HCT116 (cell line): Measurements from ENCODE around the gene SEPTIN2.

Source experiments
- ATF3 ChIP-seq: IDR thresholded peaks from 2 replicates; pipeline ENCODE4 v1.6.1; 2012
- CTCF ChIP-seq, 3 experiments: fragments of 200-600 bp in 1 of 3; sonication (generic) in 1 of 3; IDR thresholded peaks in 2 of 3; conservative IDR thresholded peaks in 1 of 3; 2 replicates each; pipeline ENCODE4 v1.5.1; 2012 to 2017; ENCODE audit warnings: low read depth in 2 of 3, low read length in 2 of 3, antibody characterized with exemption in 1 of 3, borderline replicate concordance in 1 of 3, control low read depth in 1 of 3, mild to moderate bottlenecking in 1 of 3, mixed read lengths in 1 of 3, mixed run types in 1 of 3, moderate library complexity in 1 of 3; ENCODE audit not compliant: insufficient read depth in 1 of 3
- POLR2A ChIP-seq: IDR thresholded peaks from 2 replicates; pipeline ENCODE4 v1.7.0; 2011; ENCODE audit warnings: borderline replicate concordance; ENCODE audit not compliant: insufficient read depth, insufficient read length; ENCODE audit errors: extremely low read depth
- POLR2AphosphoS5 ChIP-seq: IDR thresholded peaks from 2 replicates; pipeline ENCODE4 v1.6.1; 2011; ENCODE audit warnings: mild to moderate bottlenecking, low read depth, low read length, moderate library complexity
- ZFX ChIP-seq: fragments of 450-650 bp; IDR thresholded peaks from 2 replicates; pipeline ENCODE4 v1.6.1; 2017

GRCh38 chr2:241349941-241350340 is 34.2 kb downstream of the SEPTIN2 start:
- TF ChIP-seq CTCF (IDR thresholded peaks at IDR 0.05 in 2 of 3, conservative IDR thresholded peaks at IDR 0.05 in 1 of 3; ENCODE audit: borderline replicate concordance in 1 of 3, insufficient read depth in 1 of 3, low read depth in 2 of 3, low read length in 2 of 3) (no peak), ATF3 (no peak), ZFX (no peak), POLR2A (no peak), POLR2AphosphoS5 (no peak)
